ENCODE results near the gene FAM3C.
"Not testable (repeated sequence)": the region's sequence is repeated elsewhere in the genome, so short reads cannot be mapped to it uniquely, and the experiment has no call there.

FAM3C gene
- 7.4 to 31.0 (median 20.4) reads per million in 17 experiments for total RNA-seq

DNA sequence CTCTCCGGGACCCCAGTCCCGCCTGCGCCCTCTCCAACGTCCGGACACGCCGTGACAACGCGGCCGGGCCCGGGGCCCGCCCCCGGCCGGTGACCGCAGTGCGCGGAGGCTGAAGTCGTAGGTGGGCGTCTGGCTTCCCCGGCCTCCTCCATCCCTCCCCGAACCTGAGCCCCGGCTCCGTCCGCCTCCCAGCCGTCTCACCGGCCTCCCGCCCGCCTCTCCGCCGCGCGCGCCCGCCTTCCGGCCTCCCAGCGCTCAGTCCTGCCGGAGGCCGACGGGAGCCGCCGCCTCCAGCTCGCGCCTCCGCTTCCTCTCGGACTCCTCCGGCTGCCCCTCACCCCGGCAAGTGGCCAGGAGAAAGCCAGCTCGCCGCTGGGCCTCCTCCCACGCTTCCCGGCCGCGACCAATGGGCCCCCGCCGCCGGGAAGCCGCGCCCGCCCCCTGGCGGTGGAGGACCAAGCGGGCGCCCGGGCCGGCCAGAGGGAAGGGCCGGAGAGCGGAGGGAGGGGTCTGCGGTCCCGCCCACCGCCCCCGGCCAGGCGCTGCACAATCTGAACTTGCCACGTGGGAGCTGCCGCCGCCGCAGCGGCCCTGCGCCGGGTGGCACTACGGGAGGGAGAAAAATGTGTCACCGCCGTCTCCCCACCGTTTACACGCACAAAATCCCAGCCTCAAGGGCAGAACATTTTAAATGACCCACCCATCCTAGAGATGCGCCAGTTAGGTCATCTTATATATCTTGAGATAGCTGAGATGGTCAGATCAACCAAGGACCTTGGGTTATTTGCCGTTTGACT is at the start of gene FAM3C:
FAM3C (minus strand) TSS at position 348 of the 797 bp plus-strand sequence. CDS start 13,339 bp downstream, outside the sequence.
- DNase-seq: peak; percentile 97 to 99 (median 98)

DNA sequence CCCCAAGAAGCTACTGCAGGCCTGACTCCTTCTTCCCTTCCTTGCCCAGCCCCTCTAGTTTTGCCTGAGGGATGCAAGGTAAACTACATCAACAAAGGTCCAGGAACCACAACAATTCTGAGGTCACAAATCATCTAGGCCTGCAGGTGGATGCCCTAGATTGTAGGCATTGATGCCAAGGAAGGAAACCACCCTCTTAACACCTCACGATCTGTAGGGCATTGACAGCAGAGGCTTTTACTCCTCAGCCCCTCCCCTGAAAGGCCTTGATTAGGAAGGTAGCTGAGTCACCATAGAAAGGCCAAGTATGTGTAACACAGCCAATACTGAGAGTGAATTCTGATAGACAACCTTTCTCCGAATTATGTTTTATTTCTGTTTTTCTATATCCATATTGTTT is 46.7 kb upstream of the FAM3C start:
- no peak for DNase-seq

DNA sequence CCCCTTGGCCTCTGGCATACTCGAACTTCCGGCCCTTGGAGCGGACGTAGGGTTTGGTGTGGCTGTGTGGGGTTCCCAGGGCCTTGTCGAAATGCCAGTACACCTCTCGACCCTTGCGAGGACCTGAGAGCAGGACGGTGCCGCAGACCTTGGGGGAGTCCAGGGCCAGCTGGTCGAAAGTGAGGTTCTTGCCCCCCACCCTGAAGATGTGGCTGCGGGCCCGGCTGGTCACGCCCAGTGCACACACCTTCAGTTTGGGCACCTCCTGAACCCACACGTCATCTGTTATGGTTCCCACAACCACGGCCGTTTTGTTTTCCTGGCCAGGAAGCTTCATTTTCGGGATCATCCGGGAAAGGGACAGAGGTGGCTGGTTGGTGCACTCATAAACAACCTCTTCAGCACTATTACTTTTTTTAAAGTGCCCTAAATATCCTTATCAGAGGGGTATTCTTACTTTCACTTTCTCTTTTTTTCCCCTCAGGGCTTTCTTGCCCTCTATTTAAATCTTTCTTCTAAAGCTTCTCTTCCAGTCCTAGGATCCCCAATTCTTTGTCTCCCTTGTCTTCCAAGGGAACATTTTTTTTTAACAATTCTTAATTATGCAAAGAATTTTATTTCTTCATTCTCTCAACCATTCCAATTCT is 44.9 kb upstream of the FAM3C start:
- no peak for DNase-seq

DNA sequence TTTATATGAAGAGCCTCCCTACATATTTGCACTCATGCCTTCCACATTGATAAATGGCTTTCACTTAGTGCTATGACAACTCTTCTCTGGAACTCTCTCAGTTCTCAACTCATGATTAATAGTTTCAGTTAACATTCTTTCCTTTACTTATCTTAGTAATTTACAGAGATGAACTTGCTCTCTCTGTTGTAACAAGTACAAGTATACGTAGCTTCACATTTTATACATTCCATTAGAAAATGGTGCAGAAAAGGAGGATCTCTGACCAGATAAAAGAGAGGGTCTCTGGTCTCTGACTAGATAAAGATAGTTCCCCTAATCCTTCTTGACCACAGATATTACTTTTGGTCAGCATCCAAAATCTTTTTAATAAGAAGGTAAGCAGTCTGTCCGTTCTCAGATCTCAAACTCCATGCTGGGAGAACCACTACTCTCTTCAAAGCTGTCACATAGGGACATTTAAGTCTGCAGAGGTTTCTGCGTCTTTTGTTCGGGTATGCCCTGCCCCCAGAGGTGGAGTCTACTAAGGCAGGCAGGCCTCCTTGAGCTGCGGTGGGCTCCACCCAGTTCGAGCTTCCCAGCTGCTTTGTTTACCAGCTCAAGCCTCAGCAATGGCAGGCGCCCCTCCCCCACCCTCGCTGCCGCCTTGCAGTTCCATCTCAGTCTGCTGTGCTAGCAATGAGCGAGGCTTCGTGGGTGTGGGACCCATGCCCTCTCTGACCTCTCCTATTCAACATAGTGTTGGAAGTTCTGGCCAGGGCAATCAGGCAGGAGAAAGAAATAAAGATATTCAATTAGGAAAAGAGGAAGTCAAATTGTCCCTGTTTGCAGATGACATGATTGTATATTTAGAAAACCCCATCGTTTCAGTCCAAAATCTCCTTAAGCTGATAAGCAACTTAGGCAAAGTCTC is 42.2 kb upstream of the FAM3C start:
- peak; percentile 20 to 64 (median 24) for DNase-seq

- DNase-seq: no peak
Observed at GRCh38 chr7:121437470-121437869, 41.4 kb upstream of the FAM3C start.

- no peak for DNase-seq
Observed at GRCh38 chr7:121436688-121437087, 40.6 kb upstream of the FAM3C start.

DNA sequence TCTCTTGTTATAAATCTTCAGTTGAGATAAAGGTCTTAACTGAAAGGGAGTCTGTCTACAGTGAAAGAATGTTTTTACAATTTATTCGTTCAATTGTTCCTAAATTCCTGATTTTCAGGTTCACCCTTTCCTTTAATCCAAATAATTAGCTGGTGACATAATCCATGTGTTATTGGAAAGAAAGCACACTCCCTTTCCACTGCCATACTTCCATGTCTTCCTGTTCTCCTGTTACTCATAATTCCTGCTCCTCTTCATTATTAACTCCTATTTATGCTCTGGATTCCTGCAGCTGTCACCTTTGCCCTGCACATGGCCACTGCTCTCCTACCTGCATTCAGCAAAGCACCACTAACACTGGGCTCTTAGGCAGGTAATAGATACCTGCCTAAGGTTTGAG is 40.0 kb upstream of the FAM3C start:
- DNase-seq: no peak

- DNase-seq: no peak
Observed at GRCh38 chr7:121433775-121434174, 37.7 kb upstream of the FAM3C start.

DNA sequence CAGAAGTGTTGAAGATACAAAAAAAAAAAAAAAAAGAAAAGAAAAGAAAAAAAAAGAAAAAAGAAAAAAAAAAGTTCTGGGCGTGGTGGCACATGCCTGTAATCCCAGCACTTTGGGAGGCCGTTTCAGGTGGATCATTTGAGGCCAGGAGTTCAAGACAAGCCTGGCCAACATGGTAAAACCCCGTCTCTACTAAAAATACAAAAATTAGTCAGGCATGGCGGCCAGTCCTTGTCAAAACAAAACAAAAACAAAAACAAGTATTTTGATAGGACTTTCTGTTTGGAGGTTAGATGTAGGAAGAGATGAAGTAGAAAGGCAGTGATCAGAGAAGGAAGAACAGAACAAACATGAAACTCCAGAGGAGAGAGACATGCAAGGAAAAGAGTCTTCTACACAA is 36.4 kb upstream of the FAM3C start:
- not testable (repeated sequence) for DNase-seq

- no peak for DNase-seq
Observed at GRCh38 chr7:121431996-121432395, 35.9 kb upstream of the FAM3C start.

GRCh38 chr7:121431389-121431995 is 35.4 kb upstream of the FAM3C start:
- DNase-seq: no peak

- no peak for DNase-seq
Observed at GRCh38 chr7:121430558-121430957, 34.5 kb upstream of the FAM3C start.

DNA sequence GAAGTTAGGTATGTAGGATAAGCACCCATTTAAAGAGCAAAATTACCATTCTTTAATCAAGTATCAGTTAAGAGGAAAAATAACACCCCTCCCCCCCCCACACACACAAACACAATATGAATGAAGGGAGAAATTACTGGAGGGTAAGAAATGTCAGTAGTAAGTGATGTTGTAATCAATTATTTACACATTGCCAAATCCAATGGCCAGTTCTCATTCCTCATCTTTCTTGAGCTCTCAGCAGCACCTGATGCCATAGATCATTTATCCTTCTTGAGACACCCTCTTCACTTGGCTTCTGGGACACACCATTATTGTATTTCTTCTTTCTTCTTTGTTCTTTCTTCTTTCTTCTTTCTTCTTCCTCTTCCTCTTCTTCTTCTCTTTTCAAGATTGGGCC is 33.7 kb upstream of the FAM3C start:
- DNase-seq: no peak

DNA sequence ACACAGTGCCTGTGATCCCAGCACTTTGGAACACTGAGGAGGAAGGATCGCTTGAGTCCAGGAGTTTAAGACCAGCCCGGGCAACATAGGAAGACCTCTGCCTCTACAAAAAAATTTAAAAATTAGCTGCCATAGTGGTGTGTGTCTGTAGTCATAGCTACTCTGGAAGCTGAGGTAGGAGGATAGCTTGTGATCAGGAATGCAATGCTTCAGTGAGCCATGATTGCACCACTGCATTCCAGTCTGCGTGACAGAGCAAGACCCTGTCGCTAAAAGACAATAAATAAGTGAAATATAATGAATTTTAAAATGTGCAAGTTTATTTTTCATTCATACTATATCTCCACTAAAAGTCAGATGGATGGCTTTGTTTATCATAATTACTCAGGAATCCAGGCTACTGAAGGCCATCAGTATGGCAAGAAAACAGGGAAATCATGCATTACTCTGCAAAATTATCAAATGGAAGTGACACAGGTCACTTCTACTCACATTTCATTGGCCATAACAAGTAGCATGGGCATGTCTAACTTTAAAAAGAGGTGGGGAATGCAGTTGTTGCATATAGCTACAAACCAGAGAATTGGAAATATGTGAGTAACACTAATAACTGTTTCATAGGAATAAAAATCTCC is 32.9 kb upstream of the FAM3C start:
- DNase-seq: no peak

DNA sequence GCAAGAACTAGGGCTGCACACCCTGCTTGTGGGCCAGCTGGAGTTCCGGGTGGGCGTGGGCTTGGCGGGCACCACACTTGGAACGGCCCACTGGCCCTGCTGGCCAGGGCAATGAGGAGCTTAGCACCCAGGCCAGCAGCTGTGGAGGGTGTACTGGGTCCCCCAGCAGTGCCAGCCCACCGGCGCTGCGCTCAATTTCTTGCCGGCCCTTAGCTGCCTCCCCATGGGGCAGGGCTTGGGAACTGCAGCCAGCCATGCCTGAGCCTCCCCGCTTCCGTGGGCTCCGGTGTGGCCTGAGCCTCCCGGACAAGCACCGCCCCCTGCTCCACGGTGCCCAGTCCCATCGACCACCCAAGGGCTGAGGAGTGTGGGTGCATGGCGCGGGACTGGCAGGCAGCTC is 25.6 kb upstream of the FAM3C start:
- not testable (repeated sequence) for DNase-seq

- DNase-seq: no peak
Observed at GRCh38 chr7:121420976-121421375, 24.9 kb upstream of the FAM3C start.

GRCh38 chr7:121419201-121420148 is 23.4 kb upstream of the FAM3C start:
- no peak for DNase-seq

DNA sequence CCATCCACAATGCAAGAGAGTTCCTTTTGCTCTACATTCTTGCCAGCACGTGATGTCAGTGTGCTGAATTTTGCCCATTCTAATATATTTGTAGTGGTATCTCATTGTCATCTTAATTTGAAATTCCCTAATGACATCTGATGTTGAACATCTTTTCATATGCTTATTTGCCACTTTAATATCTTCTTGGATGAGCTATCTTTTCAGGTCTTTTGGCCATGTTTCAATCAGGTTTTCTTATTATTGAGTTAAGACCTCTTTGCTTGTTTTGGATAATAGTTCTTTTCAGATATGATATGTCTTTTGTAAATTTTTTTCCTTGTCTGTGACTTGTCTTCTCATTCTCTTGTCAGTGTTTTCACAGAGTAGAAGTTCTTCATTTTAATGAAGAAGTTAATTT is 20.4 kb upstream of the FAM3C start:
- DNase-seq: no peak

DNA sequence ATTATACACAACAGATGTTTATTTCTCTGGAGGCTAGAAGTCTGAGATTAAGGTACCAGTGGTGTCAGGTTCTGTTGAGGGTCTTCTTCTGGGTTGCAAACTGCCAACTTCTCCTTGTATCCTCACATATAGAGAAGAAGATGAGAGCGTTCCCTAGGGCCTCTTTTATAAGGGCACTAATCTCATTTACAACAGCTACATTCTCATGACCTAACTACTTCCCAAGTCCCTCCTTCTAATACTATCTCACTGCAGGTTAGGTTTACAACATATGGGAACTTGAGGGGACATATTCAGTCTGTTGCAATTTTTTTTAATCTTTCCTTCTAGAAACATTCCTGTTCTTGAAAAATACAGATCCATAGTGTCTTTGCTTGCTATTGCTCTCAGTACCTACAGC is 18.3 kb upstream of the FAM3C start:
- no peak for DNase-seq

- no peak for DNase-seq
Observed at GRCh38 chr7:121411597-121411979, 15.5 kb upstream of the FAM3C start.

Data from suppressor macrophage (primary cell).